HG02840 (cell line): ENCODE results near the gene CRACDL.

Experiments
- ATAC-seq: cut with Tn5 transposase; IDR thresholded peaks from one replicate; pipeline ENCODE4 v1.9.1; 2021; ENCODE audit warnings: mild to moderate bottlenecking, moderate library complexity, moderate number of reproducible peaks; ENCODE audit not compliant: unreplicated experiment, low FRiP score

Gene CRACDL

DNA sequence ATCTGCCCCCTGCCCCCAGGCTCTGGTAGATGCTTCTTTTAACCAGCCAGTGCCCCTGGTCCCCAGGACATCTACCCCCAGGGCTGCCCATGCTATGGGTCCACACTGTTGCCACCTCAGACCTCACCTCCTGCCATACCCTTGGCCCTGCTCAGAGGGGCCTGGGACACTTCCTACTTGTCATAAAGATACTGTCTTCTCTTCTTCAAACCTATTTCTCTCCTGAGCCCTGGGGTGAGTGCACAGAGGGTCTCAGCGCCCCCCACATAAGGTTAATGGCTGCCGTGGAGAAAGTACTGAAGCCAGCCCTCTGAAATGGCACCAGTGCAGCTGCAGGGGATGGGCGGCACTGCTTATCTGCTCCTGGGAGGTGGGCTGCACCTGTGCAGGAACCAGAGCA, 127.5 kb downstream of the CRACDL start:
- no peak for ATAC-seq

DNA sequence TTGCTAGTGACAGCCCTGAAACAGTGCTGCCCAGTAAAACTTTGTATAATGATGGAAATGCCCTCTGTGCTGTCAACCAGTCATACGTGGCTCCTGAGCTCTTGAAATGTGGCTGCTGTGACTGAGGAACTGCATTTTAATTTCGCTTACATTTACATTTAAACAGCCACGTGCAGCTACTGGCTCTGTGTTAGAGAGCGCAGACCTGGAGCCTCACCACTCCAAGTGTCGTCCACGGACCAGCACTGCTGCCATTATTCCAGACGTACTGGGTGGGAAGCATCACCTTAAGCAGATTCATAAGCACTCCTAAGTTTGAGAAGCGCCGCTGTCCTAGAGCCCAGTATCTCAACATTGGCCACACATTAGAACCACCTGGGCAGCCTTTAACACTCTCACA, 128.1 kb downstream of the CRACDL start:
- ATAC-seq: no peak

DNA sequence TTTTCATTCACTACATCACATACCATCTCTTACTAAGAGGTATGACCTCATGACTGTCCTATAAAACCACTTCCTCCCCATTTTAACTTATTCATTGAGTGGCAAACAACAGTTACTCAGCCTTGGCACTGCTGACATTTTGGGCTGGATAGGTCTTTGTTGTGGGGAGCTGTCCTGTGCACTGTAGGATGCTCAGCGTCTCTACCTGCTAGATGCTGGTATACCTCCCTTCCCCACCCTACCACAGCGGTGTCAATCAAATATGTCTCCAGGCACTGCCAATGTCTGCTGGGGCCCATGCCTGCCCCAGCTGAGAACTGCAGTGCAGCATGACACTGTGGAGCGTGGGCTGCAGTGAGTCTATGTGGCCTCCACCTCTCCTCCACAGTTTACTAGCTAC, 128.8 kb downstream of the CRACDL start:
- ATAC-seq: no peak

DNA sequence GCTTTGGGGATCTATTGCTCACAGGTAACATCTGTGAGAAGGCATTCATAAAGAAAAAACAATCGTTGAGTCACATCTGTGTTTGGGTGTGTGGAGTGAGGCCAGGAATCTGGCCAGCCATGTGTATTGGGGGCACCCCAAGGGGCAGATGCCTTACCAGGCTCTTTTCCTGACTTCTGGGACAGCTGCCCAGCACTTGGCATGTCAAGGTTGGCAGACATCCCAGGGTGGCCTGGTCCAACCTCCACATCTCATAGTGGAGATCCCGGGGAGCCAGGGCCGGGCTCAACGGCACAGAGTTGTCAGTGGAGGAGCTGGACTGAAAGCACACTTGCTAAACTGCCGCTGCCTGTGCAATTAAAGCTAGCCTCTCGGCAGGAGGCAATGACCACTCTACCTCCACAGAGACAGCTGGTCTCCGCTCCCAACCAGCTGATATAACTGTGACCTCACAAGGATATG, 129.8 kb downstream of the CRACDL start:
- ATAC-seq: no peak

DNA sequence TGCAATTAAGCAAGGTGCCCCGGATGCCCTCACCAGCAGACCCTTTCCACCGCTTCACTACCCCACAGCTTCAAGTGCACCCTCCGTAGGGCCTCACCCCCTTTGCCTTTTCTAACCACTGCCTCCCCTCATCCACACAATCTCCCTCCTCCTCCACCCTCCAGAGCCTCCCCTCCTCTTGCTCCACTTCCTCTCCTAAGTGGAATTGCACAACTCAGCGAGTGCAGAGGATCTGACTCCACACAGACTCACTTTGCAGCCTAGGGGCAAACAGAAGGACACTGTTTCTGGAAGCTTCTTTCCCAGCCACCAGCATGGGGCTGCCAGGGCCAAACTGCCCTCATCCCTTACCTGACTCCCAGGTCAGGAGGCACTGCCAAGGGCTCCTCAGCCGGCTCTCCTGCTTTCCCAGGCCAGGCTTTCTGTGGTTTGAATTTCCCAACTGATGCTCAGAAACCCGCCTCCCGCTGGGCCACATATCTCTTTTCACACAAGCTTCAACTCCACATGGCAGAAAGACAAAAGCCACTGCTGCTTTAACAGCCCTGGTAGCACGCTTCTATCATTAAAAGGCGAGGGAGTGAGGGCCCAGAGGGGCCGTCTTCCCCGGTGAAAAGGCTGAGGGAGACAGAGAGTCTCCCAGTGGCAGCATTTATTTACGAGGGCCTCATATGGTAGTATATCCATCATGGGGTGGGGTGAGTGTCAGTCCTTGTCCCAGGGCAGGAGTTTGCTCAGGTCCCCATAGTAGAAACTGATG, 130.4 kb downstream of the CRACDL start:
- ATAC-seq: no peak

DNA sequence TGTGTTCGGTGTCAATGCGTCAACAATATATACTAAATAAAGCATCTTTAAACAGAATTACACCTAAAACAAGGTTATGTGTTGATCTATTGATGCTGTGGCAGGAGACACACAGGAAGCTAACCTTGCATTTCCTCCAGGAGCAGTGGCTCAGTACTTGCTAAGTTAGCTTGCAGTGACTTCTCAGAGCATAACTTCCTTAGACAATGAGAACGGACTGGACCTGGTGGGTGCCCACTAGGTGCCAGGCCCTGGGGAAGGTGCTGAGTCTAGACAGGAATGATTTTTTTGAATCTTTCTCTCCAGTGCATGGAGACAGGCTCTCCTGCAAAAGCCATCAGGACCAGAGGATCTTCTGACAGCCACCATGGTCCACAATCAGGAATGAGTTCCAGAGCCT, 131.3 kb downstream of the CRACDL start:
- no peak for ATAC-seq

DNA sequence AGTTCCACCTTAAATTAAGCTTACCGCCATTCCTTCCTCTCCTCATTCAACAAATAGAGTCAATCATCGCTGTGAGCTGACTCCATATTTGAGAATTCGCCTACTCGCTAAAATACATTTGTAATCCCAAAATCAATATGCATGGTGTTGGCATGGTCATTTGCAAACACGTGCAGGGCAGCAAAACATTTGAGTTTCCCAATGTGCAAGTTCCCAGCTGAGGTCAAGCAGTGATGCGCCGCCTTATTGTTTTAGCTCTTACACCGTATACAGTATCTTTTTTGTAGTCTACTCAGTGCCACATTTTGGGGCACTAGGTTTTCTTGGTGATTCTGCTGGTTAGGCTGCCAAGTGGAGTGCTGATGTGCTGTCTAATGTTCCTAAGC, 131.8 kb downstream of the CRACDL start:
- no peak for ATAC-seq

DNA sequence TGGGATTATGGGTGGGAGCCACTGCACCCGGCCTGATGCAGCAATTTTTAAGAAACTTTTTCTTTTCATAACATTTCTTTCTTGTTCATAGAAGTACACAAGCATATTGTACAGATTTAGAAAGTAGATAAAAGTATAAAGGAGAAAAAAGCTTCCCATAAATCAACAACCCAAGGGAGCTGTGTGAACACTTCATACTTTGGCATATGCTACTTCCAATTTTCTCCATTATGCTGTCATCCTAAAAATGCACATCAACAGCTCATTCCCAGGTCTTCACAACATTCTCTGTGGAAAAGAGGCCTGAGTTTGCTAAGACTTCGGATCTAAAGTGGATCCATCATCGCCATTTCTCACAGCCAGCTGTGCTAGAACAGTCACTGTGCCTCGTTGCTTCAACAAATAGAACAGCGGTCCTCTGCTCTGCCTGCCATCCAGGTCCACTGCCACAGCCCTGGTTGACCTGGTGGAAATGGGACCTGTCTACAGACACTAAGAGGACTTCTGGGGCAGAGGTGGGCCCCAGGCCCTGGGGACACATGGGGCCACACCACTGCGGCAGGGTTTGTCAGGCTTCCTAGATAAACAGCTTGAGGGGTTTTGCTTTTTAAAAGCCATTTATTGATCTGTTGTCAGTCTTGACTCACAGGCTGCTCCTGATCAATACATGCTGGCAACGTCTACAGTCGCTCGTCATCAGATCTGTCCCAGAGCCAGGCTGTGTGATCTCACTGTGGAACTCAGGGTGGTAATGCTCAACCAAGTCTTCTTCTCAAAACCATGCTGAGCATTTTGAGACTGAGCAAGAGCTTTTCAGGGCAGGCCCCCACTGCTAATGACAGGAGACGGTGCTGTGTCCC, 132.4 kb downstream of the CRACDL start:
- ATAC-seq: no peak

DNA sequence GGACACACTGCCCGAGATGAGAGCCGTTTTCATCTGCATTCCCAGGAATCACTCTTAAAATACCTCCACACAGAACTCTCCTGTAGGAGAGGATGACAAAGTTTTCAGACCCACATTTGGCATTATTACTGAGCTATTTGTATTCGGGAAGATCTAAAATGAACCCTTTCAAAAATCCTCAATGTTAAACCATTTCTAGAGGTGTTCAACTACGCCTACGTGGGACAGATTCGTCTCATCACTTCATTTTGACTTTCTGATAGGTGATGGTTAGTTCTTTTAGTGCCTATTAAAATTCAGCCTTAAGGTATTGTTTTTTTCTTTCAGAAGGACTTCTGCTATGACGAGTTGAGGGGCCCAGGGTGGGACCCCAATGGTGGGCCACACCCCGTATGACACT, 133.7 kb downstream of the CRACDL start:
- no peak for ATAC-seq

DNA sequence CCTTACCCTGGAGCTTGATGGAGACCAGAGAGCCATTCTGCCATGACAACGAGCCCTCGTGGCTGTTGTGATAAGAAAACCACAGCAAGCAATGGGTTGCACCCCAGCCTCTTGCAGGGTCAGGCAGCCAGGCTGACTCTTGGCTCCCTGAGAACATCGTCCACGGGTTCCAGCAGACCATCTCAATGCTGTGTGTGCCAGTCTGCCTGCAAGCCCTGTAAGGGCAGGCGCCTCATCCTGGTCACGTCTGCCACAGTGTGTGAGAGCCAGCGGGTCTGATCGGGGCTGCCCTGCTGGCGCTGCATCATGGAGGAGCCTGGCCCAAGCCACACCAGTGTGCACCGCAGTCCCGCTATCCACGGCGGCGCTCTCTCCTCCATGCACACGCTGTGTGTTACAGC, 134.1 kb downstream of the CRACDL start:
- no peak for ATAC-seq

DNA sequence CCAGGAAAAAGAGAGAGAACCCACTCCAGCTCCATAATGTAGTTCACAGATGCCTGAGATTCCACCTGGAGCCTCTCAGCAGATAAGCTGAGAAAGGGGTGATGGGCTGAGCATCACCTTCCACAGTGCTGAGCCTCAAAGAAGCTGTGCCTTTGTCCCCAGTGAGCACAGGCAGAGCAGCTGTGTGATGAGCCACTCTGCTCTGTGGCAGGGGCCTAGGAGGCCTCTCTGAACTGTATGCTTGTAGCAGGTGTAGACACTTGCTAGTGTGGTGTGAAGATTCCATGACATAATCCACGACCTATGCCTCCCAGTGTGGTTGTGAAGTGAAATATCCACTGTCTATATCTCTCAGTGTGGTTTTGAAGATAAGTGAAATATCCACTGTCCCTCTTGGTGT, 134.7 kb downstream of the CRACDL start:
- ATAC-seq: no peak

DNA sequence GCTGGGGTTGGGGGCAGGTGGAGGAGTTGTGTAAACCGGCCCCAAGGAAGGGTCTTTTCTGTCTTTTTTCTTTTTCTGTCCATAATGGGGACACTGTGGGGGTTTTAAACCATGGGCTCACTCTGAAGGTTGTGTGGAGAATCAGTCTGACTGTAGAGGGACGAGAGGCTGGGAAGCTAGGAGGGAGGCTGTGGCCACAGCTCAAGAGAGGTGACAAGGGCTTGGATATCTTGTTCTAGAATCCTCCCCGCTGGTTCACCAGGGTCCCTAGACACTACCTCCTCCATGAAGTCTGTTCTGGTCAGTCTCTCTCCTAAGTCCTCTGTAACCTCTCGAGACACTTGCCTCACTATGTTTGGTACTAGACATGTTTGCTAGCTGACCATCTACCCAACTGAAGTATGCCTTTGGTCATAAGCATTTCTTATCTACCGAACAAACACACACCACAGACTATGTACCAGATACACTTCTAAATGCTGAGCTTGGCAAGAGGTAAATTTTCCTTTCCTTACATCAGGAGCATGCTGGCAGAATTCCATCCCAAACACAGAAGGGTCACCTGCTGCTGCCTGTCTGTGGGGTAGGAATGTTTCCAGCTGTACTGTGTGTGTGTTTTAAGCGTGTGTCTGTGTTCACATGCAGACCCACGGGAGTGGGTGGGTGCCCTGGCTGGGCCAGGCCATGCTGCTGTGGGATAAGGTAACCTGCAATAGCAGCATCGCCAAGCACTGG, 135.5 kb downstream of the CRACDL start:
- ATAC-seq: no peak

DNA sequence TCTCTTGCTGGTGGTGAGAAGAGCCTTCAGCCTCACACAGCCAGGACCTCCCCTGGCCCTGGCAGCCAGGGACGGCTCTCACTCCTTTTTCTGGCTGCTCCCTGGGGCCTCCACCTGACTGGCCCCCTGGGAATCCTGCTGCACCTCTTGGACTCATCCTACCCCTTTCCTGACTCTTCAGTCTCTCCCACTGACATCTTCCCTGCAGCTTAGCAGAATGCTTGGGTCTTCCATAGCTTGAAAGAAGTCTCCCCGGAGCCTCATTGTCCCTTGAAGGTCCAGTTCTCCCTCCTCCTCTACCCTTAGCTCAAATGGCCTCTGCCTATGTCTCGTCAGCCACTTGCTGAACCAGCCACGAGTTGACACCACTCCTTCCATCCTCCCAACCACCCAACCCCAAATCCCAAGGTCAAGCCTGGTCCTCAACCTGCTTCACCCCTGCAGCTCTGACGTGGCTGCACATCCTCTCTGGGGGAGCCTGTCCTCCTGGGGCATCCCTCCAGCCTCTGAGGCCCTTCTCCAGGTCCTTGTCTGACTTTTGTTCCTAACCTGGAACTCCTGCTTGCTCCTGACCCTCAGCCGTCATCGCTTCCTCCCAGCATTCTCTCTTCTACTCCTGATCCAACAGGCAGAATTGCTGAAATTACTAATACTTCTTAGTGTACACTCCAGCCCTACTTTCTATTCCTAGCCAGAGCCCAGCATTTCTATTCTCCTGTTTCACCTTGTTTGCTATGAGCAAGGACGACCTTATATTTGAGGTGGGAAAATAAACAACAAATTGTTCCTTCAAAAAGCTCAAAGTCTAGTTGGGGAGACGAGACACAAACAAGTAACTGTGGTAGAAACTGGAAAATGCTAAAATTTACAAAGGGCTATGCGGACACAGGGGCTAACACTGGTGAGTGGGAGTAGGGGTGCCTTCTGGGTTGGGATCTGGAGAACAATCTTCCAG, 136.4 kb downstream of the CRACDL start:
- no peak for ATAC-seq

DNA sequence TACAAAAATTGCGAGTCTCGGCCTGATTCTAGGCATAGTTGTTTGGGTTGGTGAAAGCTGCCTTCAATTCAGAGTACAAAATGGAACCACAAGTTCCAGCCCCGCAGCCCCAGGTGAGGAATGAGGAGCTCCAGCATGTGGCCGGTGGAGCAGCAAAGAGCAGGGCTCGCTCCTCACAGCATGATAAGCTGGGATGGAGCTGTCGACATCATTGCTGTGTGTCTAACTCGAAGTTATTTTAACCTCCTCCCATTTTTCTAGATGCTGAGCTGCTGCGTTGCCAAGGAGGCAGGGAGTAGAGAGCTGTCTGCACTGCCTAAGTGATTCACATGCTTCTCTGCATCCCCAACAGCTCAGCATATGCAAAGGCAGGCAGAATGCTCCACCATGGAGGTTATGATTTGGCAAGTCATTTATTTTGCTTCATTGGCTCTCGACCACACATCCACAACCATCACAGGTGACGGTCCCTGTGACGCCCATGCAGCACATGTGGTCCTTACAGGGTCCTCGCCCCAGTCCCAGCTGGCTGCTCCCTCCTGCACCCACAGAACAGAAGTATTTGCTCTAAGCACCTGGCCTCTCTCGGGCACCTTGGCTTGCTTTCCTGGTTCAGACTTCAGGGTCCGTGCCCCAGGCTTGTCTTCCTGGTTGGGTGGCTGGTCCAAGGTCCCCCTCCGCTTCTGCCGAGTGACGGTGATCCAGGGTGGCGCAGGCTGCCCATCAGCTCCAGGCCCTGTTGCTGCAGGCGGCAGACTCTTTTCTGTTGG, 139.1 kb downstream of the CRACDL start:
- no peak for ATAC-seq

DNA sequence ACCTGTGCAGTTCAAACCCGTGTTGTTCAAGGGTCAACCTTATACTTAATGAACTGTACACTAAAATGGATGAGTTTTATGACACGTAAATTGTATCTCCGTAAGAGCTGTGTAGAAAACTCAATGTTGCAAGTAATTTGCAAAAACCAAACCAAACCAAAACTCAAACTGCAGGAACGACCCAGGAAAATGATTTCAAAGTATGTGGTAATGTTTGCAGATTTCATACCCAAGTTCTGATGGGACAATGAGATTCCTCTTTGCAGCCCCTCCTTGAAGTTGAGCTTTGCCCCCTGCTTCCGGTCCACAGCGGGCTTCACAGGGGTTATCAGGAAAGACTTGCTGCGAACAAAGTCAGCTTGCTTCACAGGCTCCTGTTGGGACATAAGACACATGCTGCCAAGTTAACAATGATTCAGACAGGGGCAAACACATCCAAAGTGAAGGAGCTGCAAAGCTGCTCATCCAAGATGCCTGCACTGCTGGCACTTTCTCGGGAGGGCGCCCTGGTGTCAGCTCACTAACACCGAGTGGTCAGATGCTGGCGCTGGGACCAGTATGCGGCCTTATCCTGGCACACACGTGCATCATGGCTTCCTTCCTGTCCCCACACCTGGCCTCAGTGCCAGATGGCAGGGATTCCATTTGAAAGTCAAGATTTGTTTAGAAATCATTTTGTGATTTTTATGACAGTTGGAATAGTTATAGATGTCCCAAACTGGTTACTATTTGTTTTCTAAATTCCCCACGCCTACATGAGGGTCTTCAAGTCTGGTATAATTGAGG, 139.9 kb downstream of the CRACDL start:
- no peak for ATAC-seq

DNA sequence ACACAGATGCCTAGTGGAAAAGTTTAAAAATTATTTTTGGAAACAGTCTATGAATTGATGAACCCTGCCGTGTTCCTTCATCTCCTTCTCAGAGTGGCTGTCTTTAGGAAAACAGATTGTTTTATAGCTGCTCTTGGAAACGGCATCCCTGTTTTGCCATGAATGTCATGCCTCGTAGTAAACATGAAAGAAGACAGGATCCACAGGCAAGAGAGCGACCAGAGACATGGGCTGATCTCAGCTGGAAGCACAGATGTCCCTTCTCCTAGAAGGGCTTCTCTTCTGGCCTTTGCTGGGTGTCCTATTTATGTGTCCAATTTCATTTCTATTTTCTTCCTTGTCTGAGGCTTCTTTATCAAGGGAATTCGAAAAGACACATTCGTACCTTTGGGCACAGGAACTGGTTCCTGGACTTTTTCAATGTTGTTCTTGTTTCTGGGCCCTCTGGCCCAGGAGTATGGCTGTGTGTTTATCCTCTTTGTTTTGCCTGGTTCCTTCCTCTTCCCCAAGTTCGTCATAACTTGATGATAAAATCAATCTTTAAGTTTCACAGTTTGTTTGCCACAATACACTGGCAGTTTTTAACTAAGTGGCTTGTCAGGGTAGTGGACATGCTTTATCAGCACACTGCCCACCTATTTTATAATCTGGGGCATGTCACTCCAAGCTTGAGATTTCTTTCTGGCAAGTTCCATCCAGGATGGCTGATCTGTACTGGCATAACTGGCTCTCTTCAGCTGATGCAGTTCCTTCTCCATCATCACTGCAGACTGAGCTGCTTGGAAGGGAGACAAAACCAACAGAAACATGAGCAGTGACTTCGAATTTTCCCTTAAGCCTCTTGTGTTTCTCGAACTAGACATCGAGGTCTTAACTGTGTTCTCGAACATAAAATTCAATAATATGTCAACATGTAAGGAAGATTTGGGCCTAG, 141.9 kb downstream of the CRACDL start:
- no peak for ATAC-seq

DNA sequence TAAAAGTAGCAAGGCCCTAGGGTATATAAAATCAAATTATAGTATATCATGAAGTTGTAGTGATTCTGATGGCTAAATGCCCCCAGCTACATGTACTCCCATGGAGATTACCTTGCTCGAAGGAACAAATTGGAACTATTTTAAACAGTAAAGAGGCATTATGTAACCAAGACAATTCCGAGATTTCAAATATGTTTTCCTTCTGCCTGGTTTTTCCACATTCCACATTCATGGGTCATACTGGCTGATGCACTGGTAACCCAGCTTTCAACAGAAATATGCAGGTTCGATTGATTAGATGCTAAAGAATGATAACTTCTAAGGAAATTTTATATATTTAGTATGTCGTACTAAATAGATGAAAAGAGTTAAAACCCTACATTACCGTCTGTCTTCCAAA, 142.8 kb downstream of the CRACDL start:
- no peak for ATAC-seq
